RWPE1 (cell line): ENCODE results near the gene ADAMTS2.
"Not testable (repeated sequence)": the region's sequence is repeated elsewhere in the genome, so short reads cannot be mapped to it uniquely, and the experiment has no call there.

Source experiments
- CTCF ChIA-PET: fragments of 350-600 bp; sonication (Branson Sonifier 250); formaldehyde crosslinking; extraction: SDS; loops from one replicate; lab custom pipeline; 2021; lab: Yijun Ruan, JAX
- POLR2A ChIA-PET: fragments of 400-600 bp; formaldehyde crosslinking; extraction: SDS; loops from one replicate; lab custom pipeline; 2020; ENCODE audit warnings: antibody characterized with exemption; ENCODE audit not compliant: low non-redundant PET; lab: Yijun Ruan, JAX
- DNase-seq: peaks from one replicate; pipeline ENCODE4 v3.0.0; 2012; ENCODE audit warnings: low spot score
- H3K27ac ChIP-seq: fragments of 450-650 bp; 2 replicates; pipeline ENCODE4 v1.5.1; 2017
- CTCF ChIP-seq: fragments of 450-650 bp; conservative IDR thresholded peaks from 2 replicates; pipeline ENCODE4 v1.5.1; 2017; ENCODE audit warnings: low read depth, mild to moderate bottlenecking

Gene ADAMTS2

DNA sequence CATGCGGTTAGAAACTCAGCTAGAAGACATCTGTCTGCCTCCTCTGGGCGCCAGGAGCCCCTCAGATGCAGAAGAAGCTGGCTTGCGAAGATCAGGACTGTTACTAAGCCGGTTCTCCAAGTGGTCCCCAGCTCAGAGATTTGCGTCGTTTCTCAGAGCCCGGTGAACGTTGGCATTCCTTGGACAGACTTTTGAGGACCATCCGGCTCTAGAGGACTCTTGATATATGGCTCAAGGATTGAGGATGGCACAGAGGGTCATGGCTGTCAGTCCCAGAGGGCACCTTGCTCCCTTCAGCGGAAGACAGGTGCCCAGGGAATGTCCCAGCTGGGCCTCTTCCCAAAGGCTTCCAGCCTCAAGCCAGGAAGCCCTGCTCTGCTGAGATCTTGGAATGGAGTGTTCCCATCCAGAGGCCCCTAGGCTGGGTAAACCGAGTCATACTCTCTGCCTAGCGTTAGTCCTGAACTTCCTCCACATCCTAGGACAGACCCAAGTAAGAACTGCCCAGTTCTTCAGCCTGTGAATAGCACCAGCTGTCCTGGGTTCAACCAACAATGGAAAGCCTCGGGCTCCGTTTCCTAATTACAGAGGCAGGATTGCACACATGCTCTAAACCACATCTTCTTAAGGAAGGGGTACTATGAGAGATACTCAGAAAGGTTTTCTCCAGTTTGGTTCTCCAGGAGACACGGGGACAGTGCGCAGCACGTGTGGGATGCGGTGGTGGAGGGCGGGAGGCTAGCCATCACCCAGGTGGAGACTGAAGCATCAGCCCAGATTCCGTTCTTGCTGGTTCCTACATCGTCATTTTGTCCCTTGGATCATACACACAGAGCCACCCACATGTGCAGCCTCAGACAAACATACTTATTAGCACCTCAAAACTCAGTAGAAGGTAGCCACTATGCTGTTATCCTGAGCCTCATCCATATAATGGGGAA, 233.7 kb downstream of the ADAMTS2 start:
- ChIA-PET CTCF (no interaction called here), POLR2A (no interaction called here)
- H3K27ac ChIP-seq: no peak overlapping the region
- TF ChIP-seq CTCF: no peak
- DNase-seq: no peak

GRCh38 chr5:179110528-179110927, 234.7 kb downstream of the ADAMTS2 start:
- ChIA-PET POLR2A (no interaction called here), CTCF (interaction anchor here (0.7 kb wide), 1 partner anchor 216 kb away, joined by 4 read pairs; no protein-coding TSS in a partner anchor)
- no peak for TF ChIP-seq CTCF
- no peak for DNase-seq
- no peak overlapping the region for H3K27ac ChIP-seq

GRCh38 chr5:179101282-179101681, 244.0 kb downstream of the ADAMTS2 start:
- DNase-seq, H3K27ac ChIP-seq, CTCF ChIA-PET, POLR2A ChIA-PET: not testable (repeated sequence)

- POLR2A ChIA-PET: no interaction called here
- DNase-seq: no peak
- H3K27ac ChIP-seq: no peak overlapping the region
- no peak for TF ChIP-seq CTCF
- CTCF ChIA-PET: interaction anchor here (0.6 kb wide), 1 partner anchor 51 kb away, joined by 5 read pairs; no protein-coding TSS in a partner anchor
Measured at GRCh38 chr5:179089502-179089901, 255.8 kb downstream of the ADAMTS2 start.

DNA sequence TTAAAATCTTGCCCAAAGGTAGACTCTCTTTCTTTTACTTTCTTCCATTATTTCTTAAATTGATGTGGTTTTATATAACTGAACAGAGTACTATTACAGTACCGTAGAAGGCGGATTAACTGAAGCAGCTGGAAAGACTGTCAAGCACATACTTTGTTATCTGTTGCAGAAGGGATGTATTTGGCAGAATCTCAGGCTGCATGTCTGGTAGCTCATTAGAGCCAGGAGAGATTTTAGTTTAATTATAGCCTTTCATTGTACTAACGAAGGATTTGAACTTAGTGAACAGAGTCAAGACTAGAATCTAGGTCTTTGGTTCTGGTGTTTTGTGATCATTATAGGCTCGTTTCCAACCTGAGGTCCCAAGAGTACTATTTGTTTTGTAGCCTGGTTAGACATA, 264.5 kb downstream of the ADAMTS2 start:
- ChIA-PET POLR2A (no interaction called here), CTCF (no interaction called here)
- no peak overlapping the region for H3K27ac ChIP-seq
- no peak for TF ChIP-seq CTCF
- DNase-seq: no peak

DNA sequence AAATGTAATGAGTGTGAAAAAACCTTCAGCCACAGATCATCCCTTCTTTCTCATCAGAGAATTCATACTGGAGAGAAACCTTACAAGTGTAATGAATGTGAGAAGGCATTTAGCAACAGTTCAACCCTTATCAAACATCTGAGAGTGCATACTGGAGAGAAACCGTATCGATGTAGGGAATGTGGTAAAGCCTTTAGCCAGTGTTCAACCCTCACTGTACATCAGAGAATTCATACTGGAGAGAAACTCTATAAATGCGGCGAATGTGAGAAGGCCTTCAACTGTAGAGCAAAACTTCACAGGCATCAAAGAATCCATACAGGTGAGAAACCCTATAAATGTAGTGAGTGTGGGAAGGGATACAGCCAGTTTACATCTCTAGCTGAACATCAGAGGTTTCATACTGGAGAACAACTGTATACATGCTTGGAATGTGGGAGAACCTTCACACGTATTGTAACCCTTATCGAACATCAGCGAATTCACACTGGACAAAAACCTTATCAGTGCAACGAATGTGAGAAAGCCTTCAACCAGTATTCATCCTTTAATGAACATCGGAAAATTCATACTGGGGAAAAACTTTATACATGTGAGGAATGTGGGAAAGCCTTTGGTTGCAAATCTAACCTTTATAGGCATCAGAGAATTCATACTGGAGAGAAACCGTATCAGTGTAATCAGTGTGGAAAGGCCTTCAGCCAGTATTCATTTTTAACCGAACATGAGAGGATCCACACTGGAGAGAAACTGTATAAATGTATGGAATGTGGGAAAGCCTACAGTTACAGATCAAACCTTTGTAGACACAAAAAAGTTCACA, 265.9 kb downstream of the ADAMTS2 start:
- H3K27ac ChIP-seq: no peak overlapping the region
- POLR2A ChIA-PET: no interaction called here
- no peak for TF ChIP-seq CTCF
- CTCF ChIA-PET: no interaction called here
- DNase-seq: no peak
